Right atrium auricular region (tissue), 2 donors: Measurements from ENCODE around the gene LSG1. TPM values are rescaled to one million over a fixed set of nuclear protein-coding genes. Genes with fewer than 3 reads are reported as not detected.

Experiments used
- DNase-seq: peaks from one replicate; pipeline ENCODE4 v3.0.0-alpha.2; 2019; ENCODE audit warnings: low spot score
- H3K27ac ChIP-seq, 2 donors: fragments of 200-600 bp; sonication (generic); 1 replicate in 1 of 2; 2 replicates in 1 of 2; pipeline ENCODE4 v1.5.1; 2016 to 2019
- H3K27me3 ChIP-seq, 2 donors: fragments of 200-600 bp; sonication (generic); one replicate each; pipeline versions ENCODE4 v1.5.1 to v1.6.0; 2017 to 2019
- H3K36me3 ChIP-seq: fragments of 200-600 bp; sonication (generic); one replicate; pipeline ENCODE4 v1.5.1; 2016
- H3K4me1 ChIP-seq, 2 donors: fragments of 200-600 bp; sonication (generic); one replicate each; pipeline versions ENCODE4 v1.5.1 to v1.6.0; 2017 to 2019
- H3K4me3 ChIP-seq, 2 donors: fragments of 200-600 bp; sonication (generic); 1 replicate in 1 of 2; 2 replicates in 1 of 2; pipeline ENCODE4 v1.5.1; 2017 to 2019; ENCODE audit warnings: mild to moderate bottlenecking in 1 of 2, moderate library complexity in 1 of 2
- H3K9me3 ChIP-seq, 2 donors: fragments of 200-600 bp; sonication (generic); one replicate each; pipeline ENCODE4 v1.5.1; 2019
- total RNA-seq, 2 donors: library from RNA; depleted of rRNA; stranded (reverse); fragments of >200 nt; gene quantifications; one replicate each; pipeline ENCODE4 v1.1.0, GENCODE V29; 2016
- TF ChIP-seq, protein P1 (sequence below), 2 donors: fragments of 200-600 bp; sonication (generic); IDR thresholded peaks; one replicate each; pipeline ENCODE4 v1.5.1; 2019; ENCODE audit warnings: antibody characterized with exemption in 2 of 2

The LSG1 gene
- total RNA-seq, 2 donors from 2014 or later = 15.1 to 20.5 TPM

GRCh38 chr3:194714137-194714455, 42.1 kb upstream of the LSG1 start:
- Histone ChIP-seq H3K27ac (no peak overlapping the region), H3K4me3 (no peak overlapping the region), H3K27me3 (no peaks in the 10 kb centered on the region), H3K4me1 (peaks cover 0 to 10% of the 10 kb centered on the region in 2 donors), H3K9me3 (no peaks in the 10 kb centered on the region), H3K36me3 (no peaks in the 10 kb centered on the region)
- DNase-seq = no peak
- TF ChIP-seq, protein P1, sequence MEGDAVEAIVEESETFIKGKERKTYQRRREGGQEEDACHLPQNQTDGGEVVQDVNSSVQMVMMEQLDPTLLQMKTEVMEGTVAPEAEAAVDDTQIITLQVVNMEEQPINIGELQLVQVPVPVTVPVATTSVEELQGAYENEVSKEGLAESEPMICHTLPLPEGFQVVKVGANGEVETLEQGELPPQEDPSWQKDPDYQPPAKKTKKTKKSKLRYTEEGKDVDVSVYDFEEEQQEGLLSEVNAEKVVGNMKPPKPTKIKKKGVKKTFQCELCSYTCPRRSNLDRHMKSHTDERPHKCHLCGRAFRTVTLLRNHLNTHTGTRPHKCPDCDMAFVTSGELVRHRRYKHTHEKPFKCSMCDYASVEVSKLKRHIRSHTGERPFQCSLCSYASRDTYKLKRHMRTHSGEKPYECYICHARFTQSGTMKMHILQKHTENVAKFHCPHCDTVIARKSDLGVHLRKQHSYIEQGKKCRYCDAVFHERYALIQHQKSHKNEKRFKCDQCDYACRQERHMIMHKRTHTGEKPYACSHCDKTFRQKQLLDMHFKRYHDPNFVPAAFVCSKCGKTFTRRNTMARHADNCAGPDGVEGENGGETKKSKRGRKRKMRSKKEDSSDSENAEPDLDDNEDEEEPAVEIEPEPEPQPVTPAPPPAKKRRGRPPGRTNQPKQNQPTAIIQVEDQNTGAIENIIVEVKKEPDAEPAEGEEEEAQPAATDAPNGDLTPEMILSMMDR (IDR thresholded peaks at IDR 0.05) = no peak

DNA sequence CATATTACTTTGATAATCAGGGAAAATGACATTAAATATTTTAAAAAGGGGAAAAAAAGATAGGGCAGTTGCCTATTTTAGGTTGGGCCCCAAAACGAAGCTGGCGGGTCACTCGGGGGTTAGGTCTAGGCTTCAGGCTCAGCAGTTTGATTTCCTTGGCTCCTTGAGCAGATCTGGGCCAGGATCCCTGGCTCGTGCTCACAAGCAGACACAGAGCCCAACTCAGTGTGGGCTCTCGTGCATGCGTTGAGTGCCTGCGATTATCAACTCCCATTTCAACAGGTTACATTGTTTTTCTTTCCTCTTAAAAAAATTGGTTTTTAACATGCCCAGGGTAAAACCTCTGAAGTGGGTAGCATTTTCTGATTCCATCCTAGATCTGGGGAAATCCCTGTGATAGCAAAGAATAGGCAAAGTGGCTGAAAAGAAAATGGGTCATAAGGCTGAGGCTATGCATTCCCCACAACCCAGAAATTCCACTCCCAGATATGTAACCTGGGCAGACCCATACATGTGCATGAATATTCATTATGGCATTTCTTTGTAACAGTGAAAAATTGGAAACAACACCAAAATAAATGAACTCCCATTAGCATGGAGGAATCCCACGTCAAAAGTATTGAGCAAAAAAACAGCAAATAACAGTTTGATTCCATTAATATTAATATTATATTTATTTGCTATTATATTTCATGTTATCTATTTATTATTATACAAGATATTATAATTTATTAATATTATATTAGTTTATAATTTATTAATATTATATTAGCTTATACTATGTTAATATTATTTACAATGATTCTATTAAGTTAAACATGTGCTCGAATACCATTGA, 41.5 kb upstream of the LSG1 start:
- TF ChIP-seq, protein P1 (IDR thresholded peaks at IDR 0.05) = no peak

GRCh38 chr3:194711913-194712312, 39.9 kb upstream of the LSG1 start:
- H3K27me3 ChIP-seq = no peaks in the 10 kb centered on the region
- TF ChIP-seq, protein P1 (IDR thresholded peaks at IDR 0.05) = no peak
- H3K4me3 ChIP-seq = no peak overlapping the region
- no peaks in the 10 kb centered on the region for H3K36me3 ChIP-seq
- H3K9me3 ChIP-seq = no peaks in the 10 kb centered on the region
- H3K27ac ChIP-seq = peak overlapping the region in 1 of 2 donors; percentile 48
- no peak for DNase-seq
- peaks cover 0 to 10% of the 10 kb centered on the region in 2 donors for H3K4me1 ChIP-seq

More for the DNA sequence above, 41.5 kb upstream of the LSG1 start:
- H3K4me3 ChIP-seq = no peak overlapping the region
- DNase-seq = no peak
- no peaks in the 10 kb centered on the region for H3K27me3 ChIP-seq
- no peak overlapping the region for H3K27ac ChIP-seq
- no peaks in the 10 kb centered on the region for H3K36me3 ChIP-seq
- H3K4me1 ChIP-seq = peaks cover 0 to 10% of the 10 kb centered on the region in 2 donors
- no peaks in the 10 kb centered on the region for H3K9me3 ChIP-seq

DNA sequence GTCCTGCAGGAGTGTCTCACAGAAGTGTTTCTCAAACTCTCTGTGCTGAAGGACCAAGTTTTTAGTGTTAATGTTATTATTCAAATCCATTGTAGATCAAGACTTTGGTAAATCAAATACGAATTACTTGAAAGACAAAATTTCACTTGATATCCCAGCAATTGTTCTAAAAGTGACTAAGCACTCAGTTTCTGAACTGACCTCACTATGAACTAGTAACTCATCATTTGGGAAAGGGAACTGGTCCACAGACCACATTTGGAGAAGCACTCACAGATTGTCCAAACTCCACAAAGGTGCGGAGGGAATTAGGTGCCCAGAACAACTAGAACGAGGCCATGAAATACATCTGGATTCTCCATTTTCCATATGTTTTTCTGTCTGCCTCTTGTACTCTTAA, 39.3 kb upstream of the LSG1 start:
- TF ChIP-seq, protein P1 (IDR thresholded peaks at IDR 0.05) = no peak
- Histone ChIP-seq H3K36me3 (no peaks in the 10 kb centered on the region), H3K9me3 (no peaks in the 10 kb centered on the region), H3K27ac (no peak overlapping the region), H3K4me1 (peaks cover 0 to 10% of the 10 kb centered on the region in 2 donors), H3K27me3 (no peaks in the 10 kb centered on the region), H3K4me3 (no peak overlapping the region)
- DNase-seq = no peak

GRCh38 chr3:194707147-194707540, 35.2 kb upstream of the LSG1 start:
- Histone ChIP-seq H3K27ac (no peak overlapping the region), H3K27me3 (no peaks in the 10 kb centered on the region), H3K9me3 (no peaks in the 10 kb centered on the region), H3K4me1 (peaks cover 0 to 6% of the 10 kb centered on the region in 2 donors), H3K4me3 (no peak overlapping the region), H3K36me3 (no peaks in the 10 kb centered on the region)
- TF ChIP-seq, protein P1 (IDR thresholded peaks at IDR 0.05) = no peak
- DNase-seq = no peak

- TF ChIP-seq, protein P1 (IDR thresholded peaks at IDR 0.05) = no peak
- no peaks in the 10 kb centered on the region for H3K4me1 ChIP-seq
- DNase-seq = no peak
- no peak overlapping the region for H3K27ac ChIP-seq
- H3K27me3 ChIP-seq = no peaks in the 10 kb centered on the region
- H3K9me3 ChIP-seq = no peaks in the 10 kb centered on the region
- H3K4me3 ChIP-seq = no peak overlapping the region
- H3K36me3 ChIP-seq = no peaks in the 10 kb centered on the region
Observed at GRCh38 chr3:194705761-194706160, 33.8 kb upstream of the LSG1 start.
